K562 (cell line): Measurements from ENCODE around the gene SAMD14. TPM values are rescaled to one million over a fixed set of nuclear protein-coding genes. Genes with fewer than 3 reads are reported as not detected.

Experiments
- ATF6 ChIP-seq: sonication (generic); formaldehyde crosslinking; IDR thresholded peaks from 2 replicates; pipeline ENCODE4 v1.4.0; 2020; ENCODE audit warnings: mild to moderate bottlenecking, missing genetic modification reagents
- BACH1 ChIP-seq: fragments of 200-800 bp; sonication (Bioruptor generic); IDR thresholded peaks from 2 replicates; pipeline ENCODE4 v1.6.1; 2016; ENCODE audit warnings: missing genetic modification characterization, missing compliant biosample characterization
- CHD4 ChIP-seq: fragments of 200-600 bp; sonication (generic); IDR thresholded peaks from 3 replicates; pipeline ENCODE4 v1.6.1; 2012; ENCODE audit warnings: low read depth, mild to moderate bottlenecking, mixed read lengths, low read length, inconsistent platforms; ENCODE audit not compliant: insufficient read depth, insufficient replicate concordance, poor library complexity, severe bottlenecking
- ETS1 ChIP-seq: conservative IDR thresholded peaks from 2 replicates; pipeline ENCODE4 v1.6.1; 2011; ENCODE audit warnings: low read depth, mild to moderate bottlenecking, low read length; ENCODE audit not compliant: control insufficient read depth
- HCFC1 ChIP-seq: IDR thresholded peaks from 2 replicates; pipeline ENCODE4 v1.6.1; 2012; ENCODE audit warnings: low read depth, low read length, improper control_type of control experiment
- HDAC1 ChIP-seq, 2 experiments: fragments of 450-650 bp; IDR thresholded peaks; 2 replicates each; pipeline ENCODE4 v1.6.1; 2016 to 2017; ENCODE audit warnings: inconsistent platforms in 1 of 2, mild to moderate bottlenecking in 1 of 2, moderate library complexity in 1 of 2
- IRF2 ChIP-seq: sonication (generic); formaldehyde crosslinking; IDR thresholded peaks from 2 replicates; pipeline ENCODE4 v1.8.1; 2022; ENCODE audit warnings: mild to moderate bottlenecking, missing genetic modification reagents
- JUN ChIP-seq, 2 experiments: sonication (generic) in 1 of 2; formaldehyde crosslinking in 1 of 2; IDR thresholded peaks; 2 replicates each; pipeline versions ENCODE4 v1.6.1 to v1.8.0; 2012 to 2022; ENCODE audit warnings: borderline replicate concordance in 2 of 2, mild to moderate bottlenecking in 2 of 2, improper control_type of control experiment in 1 of 2, low read depth in 1 of 2, low read length in 1 of 2, missing genetic modification reagents in 1 of 2
- MTA3 ChIP-seq: fragments of 450-650 bp; formaldehyde crosslinking; IDR thresholded peaks from 2 replicates; pipeline ENCODE4 v1.6.1; 2017; ENCODE audit warnings: mild to moderate bottlenecking, borderline replicate concordance
- NONO ChIP-seq, 2 experiments: fragments of 200-400 bp in 1 of 2; fragments of 450-650 bp in 1 of 2; formaldehyde crosslinking in 1 of 2; IDR thresholded peaks; 2 replicates each; pipeline ENCODE4 v1.6.1; 2017; ENCODE audit warnings: low read depth in 2 of 2, mild to moderate bottlenecking in 2 of 2, moderate library complexity in 2 of 2, low read length in 1 of 2
- POLR2G ChIP-seq: fragments of 200-400 bp; formaldehyde crosslinking; IDR thresholded peaks from 2 replicates; pipeline ENCODE4 v1.6.1; 2017; ENCODE audit warnings: low read depth, mild to moderate bottlenecking, antibody characterized with exemption, low read length, moderate library complexity
- RBM34 ChIP-seq: fragments of 200-400 bp; formaldehyde crosslinking; IDR thresholded peaks from 2 replicates; pipeline ENCODE4 v1.6.1; 2018; ENCODE audit warnings: low read length, borderline replicate concordance; ENCODE audit not compliant: insufficient read depth
- SMC3 ChIP-seq: conservative IDR thresholded peaks from 2 replicates; pipeline ENCODE4 v1.6.1; 2011; ENCODE audit warnings: low read depth, low read length, improper control_type of control experiment; ENCODE audit not compliant: insufficient read depth
- STAT6 ChIP-seq: sonication (generic); formaldehyde crosslinking; IDR thresholded peaks from 2 replicates; pipeline ENCODE4 v1.8.1; 2023; ENCODE audit warnings: mild to moderate bottlenecking, missing genetic modification reagents
- TCF15 ChIP-seq: fragments of 250-450 bp; sonication (Bioruptor Pico); IDR thresholded peaks from 2 replicates; pipeline ENCODE4 v1.8.0; 2022; ENCODE audit warnings: moderate library complexity, mild to moderate bottlenecking, inconsistent platforms
- ZNF280A ChIP-seq: fragments of 450-650 bp; IDR thresholded peaks from 2 replicates; pipeline ENCODE4 v1.6.1; 2018; ENCODE audit warnings: mild to moderate bottlenecking, low read depth; ENCODE audit not compliant: partially characterized antibody
- ZNF354B ChIP-seq: fragments of 250-450 bp; sonication (Bioruptor Pico); IDR thresholded peaks from 2 replicates; pipeline ENCODE4 v1.4.0; 2020
- polyA plus RNA-seq, 8 experiments: library from polyadenylated mRNA; depleted of rRNA in 4 of 8; stranded (reverse) in 5 of 8; unstranded in 3 of 8; fragments of >200 nt; fragmentation: Nextera tagmentation in 2 of 8; fragmentation: Illumina TruSeq in 1 of 8; extraction: Ambion mirVana in 2 of 8; extraction: Trizol in 1 of 8; gene quantifications; 2 replicates each; pipeline versions ENCODE4 v1.2.1 to v1.2.3, GENCODE V29; 2011 to 2014; ENCODE audit warnings: inconsistent platforms in 1 of 8, missing spikeins in 1 of 8
- total RNA-seq, 7 experiments: library from RNA; depleted of rRNA in 6 of 7; stranded (reverse); fragments of >200 nt in 6 of 7; fragmentation: Illumina TruSeq in 2 of 7; extraction: Trizol in 2 of 7; gene quantifications; 2 replicates each; pipeline versions ENCODE4 v1.2.1 to v1.2.3, GENCODE V29; 2011 to 2021; ENCODE audit warnings: low replicate concordance in 1 of 7

The SAMD14 gene
- total and polyA plus RNA-seq, 9 of the 15 experiments (the other 6 are each of a cell fraction or from before 2014, with no cell fraction given), result 0.04 to 0.07 TPM; not detected in 7

GRCh38 chr17:50149417-50150353 is 19.7 kb upstream of the SAMD14 start (continued):
- TF ChIP-seq ATF6 (CRISPR knock-in tag) (no peak), MTA3 (peak; percentile 74; the same call in 1 of the 2 replicates), BACH1 (tag) (no peak), HDAC1 (IDR thresholded peaks at IDR 0.05) (no peak), HCFC1 (0 out of 2 replicates have a peak, but pooled peaks have one; percentile 16), NONO (IDR thresholded peaks at IDR 0.05; ENCODE audit: low read depth in 2 of 2, low read length in 1 of 2) (no peak), POLR2G (peak; percentile 78), RBM34 (no peak), ZNF354B (CRISPR knock-in tag) (no peak), TCF15 (no peak), CHD4 (no peak), STAT6 (no peak), JUN (IDR thresholded peaks at IDR 0.05; ENCODE audit: borderline replicate concordance, low read depth, low read length) (no peak), JUN (CRISPR knock-in tag; IDR thresholded peaks at IDR 0.05; ENCODE audit: borderline replicate concordance) (no peak), SMC3 (no peak), IRF2 (CRISPR knock-in tag) (no peak), ZNF280A (no peak), ETS1 (peak; percentile 49; the same call in 1 of the 2 replicates)
